GM12878 (cell line): ENCODE measurements around the gene GALNT6. TPM values are rescaled to one million over a fixed set of nuclear protein-coding genes. Genes with fewer than 3 reads are reported as not detected.

Experiments used
- ATAC-seq: fragments of 200-7000 bp; cut with Tn5 transposase; 3 replicates; pipeline ENCODE4 v1.9.1; 2020; ENCODE audit warnings: mild to moderate bottlenecking, moderate library complexity
- BruUV-seq: library from RNA; stranded (reverse); fragments of 400-500 nt; replicated peaks from 2 replicates; lab custom pipeline; 2021; lab: Mats Ljungman, UMichigan
- CTCF ChIA-PET: fragments of 300-600 bp; sonication (Branson Sonifier 250); formaldehyde crosslinking; extraction: SDS; loops from one replicate; lab custom pipeline; 2021; ENCODE audit warnings: inconsistent platforms; lab: Yijun Ruan, JAX
- POLR2A ChIA-PET: fragments of 350-600 bp; formaldehyde crosslinking; extraction: SDS; loops from one replicate; lab custom pipeline; 2021; ENCODE audit warnings: inconsistent platforms; lab: Charles Lee
- RAD21 ChIA-PET: fragments of 300-600 bp; sonication (Branson Sonifier 250); formaldehyde crosslinking; loops from one replicate; lab custom pipeline; 2023; ENCODE audit warnings: antibody characterized with exemption; ENCODE audit not compliant: unreplicated experiment; lab: Charles Lee
- SMC1A ChIA-PET: fragments of 300-600 bp; sonication (Branson Sonifier 250); formaldehyde crosslinking; loops from one replicate; lab custom pipeline; 2023; ENCODE audit not compliant: unreplicated experiment, uncharacterized antibody; lab: Charles Lee
- DNase-seq: peaks from one replicate; pipeline ENCODE4 v3.0.0-alpha.2; 2011; ENCODE audit warnings: low read depth, low spot score
- FAIRE-seq: peaks from 3 replicates; lab custom pipeline; 2011; peaks lifted over from hg19 to GRCh38; lab: Jason Lieb, UNC
- H2AFZ ChIP-seq: 2 replicates; pipeline ENCODE4 v1.6.0; 2011; ENCODE audit warnings: low read depth, low read length, control low read depth; ENCODE audit not compliant: control insufficient read depth
- H3K27ac ChIP-seq: 2 replicates; pipeline ENCODE4 v1.5.1; 2011; ENCODE audit warnings: control low read depth; ENCODE audit not compliant: control insufficient read depth, insufficient read depth
- H3K27me3 ChIP-seq, 2 experiments: replicated peaks in 1 of 2; 2 replicates each; pipeline versions ENCODE4 v1.6.0 to v1.6.1; 2011; ENCODE audit warnings: low read length in 1 of 2; ENCODE audit not compliant: control insufficient read depth in 2 of 2, insufficient read depth in 2 of 2
- H3K36me3 ChIP-seq, 2 experiments: 2 replicates each; pipeline ENCODE4 v1.5.1; 2011; ENCODE audit warnings: low read length in 1 of 2; ENCODE audit not compliant: control insufficient read depth in 2 of 2, insufficient read depth in 2 of 2
- H3K4me1 ChIP-seq: 2 replicates; pipeline ENCODE4 v1.6.1; 2011; ENCODE audit warnings: mild to moderate bottlenecking, low read length, moderate library complexity, mixed read lengths; ENCODE audit not compliant: control insufficient read depth, insufficient read depth
- H3K4me2 ChIP-seq: 2 replicates; pipeline ENCODE4 v1.6.0; 2011; ENCODE audit warnings: control low read depth; ENCODE audit not compliant: control insufficient read depth, insufficient read depth
- H3K4me3 ChIP-seq: fragments of 200-600 bp; sonication (generic); 2 replicates; pipeline ENCODE4 v1.5.1; 2016
- H3K79me2 ChIP-seq: 2 replicates; pipeline ENCODE4 v1.6.0; 2011; ENCODE audit warnings: low read length; ENCODE audit not compliant: control insufficient read depth, insufficient read depth
- H3K9ac ChIP-seq: 2 replicates; pipeline ENCODE4 v1.8.0; 2011; ENCODE audit warnings: low read length, control low read depth, mixed read lengths; ENCODE audit not compliant: control insufficient read depth, insufficient read depth
- H3K9me3 ChIP-seq: replicated peaks from 3 replicates; pipeline ENCODE4 v1.5.1; 2011; ENCODE audit warnings: mild to moderate bottlenecking, low read length; ENCODE audit not compliant: control insufficient read depth, insufficient read depth
- H4K20me1 ChIP-seq: 2 replicates; pipeline ENCODE4 v1.6.0; 2011; ENCODE audit not compliant: control insufficient read depth, insufficient read depth
- EP300 ChIP-seq, 2 experiments: fragments of 150-350 bp in 1 of 2; IDR thresholded peaks; 2 replicates each; pipeline ENCODE4 v1.6.1; 2011 to 2012; ENCODE audit warnings: low read depth in 2 of 2, low read length in 2 of 2, borderline replicate concordance in 1 of 2, improper control_type of control experiment in 1 of 2, inconsistent platforms in 1 of 2; ENCODE audit not compliant: control insufficient read depth in 1 of 2
- ESRRA ChIP-seq: IDR thresholded peaks from 2 replicates; pipeline ENCODE4 v1.6.1; 2012; ENCODE audit warnings: mild to moderate bottlenecking, low read length, improper control_type of control experiment
- HDAC2 ChIP-seq: fragments of 200-600 bp; sonication (generic); IDR thresholded peaks from 2 replicates; pipeline ENCODE4 v1.6.1; 2017
- MEF2A ChIP-seq: IDR thresholded peaks from 2 replicates; pipeline ENCODE4 v1.6.1; 2011; ENCODE audit warnings: low read depth, mild to moderate bottlenecking, low read length, moderate library complexity; ENCODE audit not compliant: insufficient read depth
- SP1 ChIP-seq: IDR thresholded peaks from one replicate; pipeline ENCODE4 v1.6.1; 2011; ENCODE audit warnings: low read depth, low read length
- SRF ChIP-seq, 2 experiments: IDR thresholded peaks; 2 replicates each; pipeline ENCODE4 v1.6.1; 2011; ENCODE audit warnings: low read depth in 2 of 2, low read length in 2 of 2, mild to moderate bottlenecking in 1 of 2, moderate library complexity in 1 of 2
- ZNF274 ChIP-seq: IDR thresholded peaks from one replicate; pipeline ENCODE4 v1.8.0; 2011; ENCODE audit not compliant: insufficient read length, insufficient read depth
- WGBS: methylation state at CpG from one replicate; pipeline ENCODE4 v1.1.6; 2016; ENCODE audit warnings: low lambda C conversion rate; ENCODE audit not compliant: insufficient replicate concordance, insufficient coverage; ENCODE audit errors: missing lambda C conversion rate; 5-methylcytosine and 5-hydroxymethylcytosine counted together
- in situ Hi-C: fragments of 300-500 bp; cut with MboI; formaldehyde crosslinking; loops from 9 replicates; pipeline ENCODE4 v1.14.3; 2018; ENCODE audit warnings: mixed read lengths
- intact Hi-C: fragments of 100-400 bp; cut with micrococcal nuclease; formaldehyde crosslinking; loops from one replicate; pipeline ENCODE4 v1.14.2; 2022; ENCODE audit not compliant: unreplicated experiment
- polyA plus RNA-seq, 11 experiments: library from polyadenylated mRNA; depleted of rRNA in 4 of 11; unstranded in 6 of 11; stranded (reverse) in 5 of 11; fragments of >200 nt; fragmentation: Nextera tagmentation in 4 of 11; fragmentation: Illumina TruSeq in 1 of 11; extraction: Ambion mirVana in 4 of 11; extraction: Trizol in 1 of 11; gene quantifications; 1 replicate in 1 of 11; 2 replicates in 10 of 11; pipeline versions ENCODE4 v1.2.1 to v1.2.3, GENCODE V29; 2011 to 2016; ENCODE audit warnings: inconsistent platforms in 2 of 11, missing spikeins in 2 of 11, low read depth in 1 of 11
- total RNA-seq, 4 experiments: library from RNA; depleted of rRNA in 3 of 4; stranded (reverse); fragments of >200 nt in 3 of 4; fragmentation: Illumina TruSeq in 1 of 4; extraction: Trizol in 1 of 4; gene quantifications; 2 replicates each; pipeline versions ENCODE4 v1.2.1 to v1.2.3, GENCODE V29; 2013 to 2021
- TF ChIP-seq, protein P1 (sequence below): fragments of 450-650 bp; IDR thresholded peaks from 2 replicates; pipeline ENCODE4 v1.6.1; 2018; ENCODE audit warnings: borderline replicate concordance, mild to moderate bottlenecking; ENCODE audit not compliant: partially characterized antibody
- TF ChIP-seq, protein P2 (sequence below): fragments of 450-650 bp; IDR thresholded peaks from 2 replicates; pipeline ENCODE4 v1.6.1; 2017; ENCODE audit warnings: antibody characterized with exemption, mild to moderate bottlenecking, moderate library complexity

GALNT6 gene
- total and polyA plus RNA-seq, 10 of the 15 experiments (the other 5 are each of a cell fraction or from before 2014, with no cell fraction given) = 6.6 to 40.4 (median 23.7) TPM

DNA sequence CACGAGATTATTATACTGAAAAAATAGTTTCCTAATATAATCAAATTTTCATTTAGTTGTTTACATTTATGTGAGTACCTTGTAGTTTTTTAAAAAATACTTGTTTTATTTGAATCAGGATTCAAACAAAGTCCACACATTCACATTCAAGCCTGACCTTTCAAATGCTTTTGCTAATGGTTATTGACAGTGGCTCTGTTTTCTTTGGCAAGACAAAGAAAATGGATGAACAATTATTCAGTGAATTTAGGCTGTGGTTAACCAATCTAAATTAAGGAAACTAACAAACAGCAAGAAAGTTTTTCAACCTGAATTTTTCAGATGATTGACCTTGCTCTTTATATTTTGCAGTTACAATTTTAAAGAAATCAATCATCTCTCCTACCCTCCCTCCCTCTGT, 43.1 kb upstream of the GALNT6 start:
- ATAC-seq = no peak
- FAIRE-seq = no peak
- SMC1A ChIA-PET = no interaction called here
- H4K20me1 ChIP-seq = no peaks in the 10 kb centered on the region
- no peak overlapping the region for H3K27ac ChIP-seq
- no peak for TF ChIP-seq ESRRA
- TF ChIP-seq, protein P1, sequence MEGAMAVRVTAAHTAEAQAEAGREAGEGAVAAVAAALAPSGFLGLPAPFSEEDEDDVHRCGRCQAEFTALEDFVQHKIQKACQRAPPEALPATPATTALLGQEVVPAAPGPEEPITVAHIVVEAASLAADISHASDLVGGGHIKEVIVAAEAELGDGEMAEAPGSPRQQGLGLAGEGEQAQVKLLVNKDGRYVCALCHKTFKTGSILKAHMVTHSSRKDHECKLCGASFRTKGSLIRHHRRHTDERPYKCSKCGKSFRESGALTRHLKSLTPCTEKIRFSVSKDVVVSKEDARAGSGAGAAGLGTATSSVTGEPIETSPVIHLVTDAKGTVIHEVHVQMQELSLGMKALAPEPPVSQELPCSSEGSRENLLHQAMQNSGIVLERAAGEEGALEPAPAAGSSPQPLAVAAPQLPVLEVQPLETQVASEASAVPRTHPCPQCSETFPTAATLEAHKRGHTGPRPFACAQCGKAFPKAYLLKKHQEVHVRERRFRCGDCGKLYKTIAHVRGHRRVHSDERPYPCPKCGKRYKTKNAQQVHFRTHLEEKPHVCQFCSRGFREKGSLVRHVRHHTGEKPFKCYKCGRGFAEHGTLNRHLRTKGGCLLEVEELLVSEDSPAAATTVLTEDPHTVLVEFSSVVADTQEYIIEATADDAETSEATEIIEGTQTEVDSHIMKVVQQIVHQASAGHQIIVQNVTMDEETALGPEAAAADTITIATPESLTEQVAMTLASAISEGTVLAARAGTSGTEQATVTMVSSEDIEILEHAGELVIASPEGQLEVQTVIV = no peak
- TF ChIP-seq HDAC2 = no peak
- TF ChIP-seq ZNF274 = no peak
- TF ChIP-seq EP300 (IDR thresholded peaks at IDR 0.05; ENCODE audit: borderline replicate concordance in 1 of 2, control insufficient read depth in 1 of 2, low read depth in 2 of 2, low read length in 2 of 2) = no peak
- TF ChIP-seq, protein P2, sequence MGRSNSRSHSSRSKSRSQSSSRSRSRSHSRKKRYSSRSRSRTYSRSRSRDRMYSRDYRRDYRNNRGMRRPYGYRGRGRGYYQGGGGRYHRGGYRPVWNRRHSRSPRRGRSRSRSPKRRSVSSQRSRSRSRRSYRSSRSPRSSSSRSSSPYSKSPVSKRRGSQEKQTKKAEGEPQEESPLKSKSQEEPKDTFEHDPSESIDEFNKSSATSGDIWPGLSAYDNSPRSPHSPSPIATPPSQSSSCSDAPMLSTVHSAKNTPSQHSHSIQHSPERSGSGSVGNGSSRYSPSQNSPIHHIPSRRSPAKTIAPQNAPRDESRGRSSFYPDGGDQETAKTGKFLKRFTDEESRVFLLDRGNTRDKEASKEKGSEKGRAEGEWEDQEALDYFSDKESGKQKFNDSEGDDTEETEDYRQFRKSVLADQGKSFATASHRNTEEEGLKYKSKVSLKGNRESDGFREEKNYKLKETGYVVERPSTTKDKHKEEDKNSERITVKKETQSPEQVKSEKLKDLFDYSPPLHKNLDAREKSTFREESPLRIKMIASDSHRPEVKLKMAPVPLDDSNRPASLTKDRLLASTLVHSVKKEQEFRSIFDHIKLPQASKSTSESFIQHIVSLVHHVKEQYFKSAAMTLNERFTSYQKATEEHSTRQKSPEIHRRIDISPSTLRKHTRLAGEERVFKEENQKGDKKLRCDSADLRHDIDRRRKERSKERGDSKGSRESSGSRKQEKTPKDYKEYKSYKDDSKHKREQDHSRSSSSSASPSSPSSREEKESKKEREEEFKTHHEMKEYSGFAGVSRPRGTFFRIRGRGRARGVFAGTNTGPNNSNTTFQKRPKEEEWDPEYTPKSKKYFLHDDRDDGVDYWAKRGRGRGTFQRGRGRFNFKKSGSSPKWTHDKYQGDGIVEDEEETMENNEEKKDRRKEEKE = no peak
- TF ChIP-seq SP1 = no peak
- TF ChIP-seq MEF2A = no peak
- no peak for TF ChIP-seq SRF (IDR thresholded peaks at IDR 0.05; ENCODE audit: low read depth in 2 of 2, low read length in 2 of 2)
- no peak overlapping the region for H2AFZ ChIP-seq
- intact Hi-C loops = no loop called here
- H3K9ac ChIP-seq = no peak overlapping the region
- no peaks in the 10 kb centered on the region for H3K79me2 ChIP-seq
- no peak overlapping the region for H3K4me3 ChIP-seq
- no peak overlapping the region for H3K4me2 ChIP-seq
- CTCF ChIA-PET = no interaction called here
- no peak for DNase-seq
- no peaks in the 10 kb centered on the region for H3K9me3 ChIP-seq
- POLR2A ChIA-PET = no interaction called here
- BruUV-seq = no TSS peak
- H3K4me1 ChIP-seq = no peaks in the 10 kb centered on the region
- RAD21 ChIA-PET = no interaction called here
- no peaks in the 10 kb centered on the region for H3K27me3 ChIP-seq
- WGBS = 87% methylated on average over 1 of the region's 1 CpG
- H3K36me3 ChIP-seq = no peaks in the 10 kb centered on the region
- in situ Hi-C loops = no loop called here
